Sigmoid colon (tissue), 7 donors: ENCODE results near the gene CHST6. TPM values are rescaled to one million over a fixed set of nuclear protein-coding genes. Genes with fewer than 3 reads are reported as not detected.

ENCODE experiments used
- DNase-seq: peaks from one replicate; pipeline ENCODE4 v3.0.0-alpha.2; 2019
- H3K27ac ChIP-seq, 4 donors: fragments of 200-600 bp; sonication (generic); one replicate each; pipeline ENCODE4 v1.5.1; 2016 to 2019; ENCODE audit warnings: mild to moderate bottlenecking in 1 of 4
- H3K27me3 ChIP-seq, 3 donors: fragments of 200-600 bp; sonication (generic); one replicate each; pipeline ENCODE4 v1.5.1; 2019; ENCODE audit warnings: mild to moderate bottlenecking in 1 of 3
- H3K36me3 ChIP-seq, 4 donors: fragments of 200-600 bp; sonication (generic); one replicate each; pipeline ENCODE4 v1.5.1; 2016 to 2019
- H3K4me1 ChIP-seq, 4 donors: fragments of 200-600 bp; sonication (generic); one replicate each; pipeline ENCODE4 v1.5.1; 2017 to 2019
- H3K4me3 ChIP-seq, 4 donors: fragments of 200-600 bp; sonication (generic); one replicate each; pipeline ENCODE4 v1.5.1; 2017 to 2019; ENCODE audit warnings: mild to moderate bottlenecking in 2 of 4, moderate library complexity in 1 of 4
- H3K9me3 ChIP-seq, 4 donors: fragments of 200-600 bp in 3 of 4; sonication (generic) in 3 of 4; one replicate each; pipeline versions ENCODE4 v1.5.1 to v1.6.1; 2013 to 2019
- EP300 ChIP-seq, 4 donors: sonication (generic); formaldehyde crosslinking; IDR thresholded peaks; one replicate each; pipeline ENCODE4 v1.6.1; 2017; ENCODE audit warnings: antibody characterized with exemption in 4 of 4
- POLR2A ChIP-seq, 2 donors: fragments of 450-650 bp; IDR thresholded peaks; one replicate each; pipeline ENCODE4 v1.6.1; 2016; ENCODE audit warnings: antibody characterized with exemption in 2 of 2, mild to moderate bottlenecking in 2 of 2, moderate library complexity in 2 of 2
- POLR2AphosphoS5 ChIP-seq, 4 donors: sonication (generic); formaldehyde crosslinking; IDR thresholded peaks; one replicate each; pipeline ENCODE4 v1.6.1; 2017; ENCODE audit warnings: antibody characterized with exemption in 4 of 4
- WGBS, 2 donors: extraction: QIAGEN DNeasy Blood & Tissue Kit; methylation state at CpG; one replicate each; pipeline ENCODE4 v1.1.7; 2013; 5-methylcytosine and 5-hydroxymethylcytosine counted together
- intact Hi-C: fragments of 100-400 bp; cut with DNase I; formaldehyde crosslinking; loops from one replicate; pipeline ENCODE4 v1.15.1; 2023
- polyA plus RNA-seq, 3 donors: library from polyadenylated mRNA; stranded (reverse); fragments of 200-250 nt; gene quantifications; one replicate each; pipeline ENCODE4 v1.2.3, GENCODE V29; 2013
- total RNA-seq, 4 donors: library from RNA; depleted of rRNA; stranded (reverse); fragments of >200 nt; gene quantifications; one replicate each; pipeline ENCODE4 v1.1.0, GENCODE V29; 2016
- TF ChIP-seq, protein P1 (sequence below), 4 experiments: fragments of 450-650 bp in 3 of 4; fragments of 200-600 bp in 1 of 4; IDR thresholded peaks; one replicate each; pipeline ENCODE4 v1.5.1; 2016 to 2019; ENCODE audit warnings: antibody characterized with exemption in 4 of 4, mild to moderate bottlenecking in 3 of 4, moderate library complexity in 2 of 4
- donor health status: healthy with polysubstance abuse.
- donor health status: Bipolar disorder and iron deficiency.
- donor health status: healthy.

The CHST6 gene
- total and polyA plus RNA-seq, 7 donors = under 0.01 to 2.5 (median 1.1) TPM

DNA sequence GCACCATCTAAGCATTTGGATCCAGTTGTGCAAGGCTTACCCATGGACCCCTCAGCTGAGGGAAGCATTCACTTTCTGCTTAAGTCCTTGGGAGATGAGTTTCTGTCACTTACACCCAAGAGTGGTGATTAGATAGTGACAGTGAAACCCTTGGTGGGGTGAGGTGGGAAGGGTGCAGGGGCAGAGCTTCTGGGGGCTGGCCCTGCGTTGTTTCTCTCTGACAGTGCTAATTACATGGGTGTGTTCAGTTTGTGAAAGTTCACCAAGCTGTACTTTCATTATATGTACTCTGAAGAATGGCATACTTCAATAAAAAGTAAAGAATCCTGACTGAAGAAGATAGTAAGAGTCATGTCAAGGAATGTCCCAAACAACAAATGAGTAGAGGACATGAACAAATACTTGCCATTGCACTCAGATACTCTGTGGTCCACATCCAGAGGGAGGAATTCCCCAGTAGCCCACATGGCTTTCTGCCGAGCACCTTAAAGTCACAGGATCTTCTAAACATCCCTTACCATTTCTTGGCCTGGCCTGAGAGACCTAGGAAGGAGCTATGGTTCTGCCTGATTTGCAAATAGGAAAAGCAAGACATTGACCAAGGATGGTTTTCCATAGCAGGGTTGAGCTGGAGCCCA, 8.4 kb downstream of the CHST6 start:
- intact Hi-C loops = no loop called here
- WGBS, 2 donors = 13 to 66% methylated on average over 2 of the region's 2 CpGs
- no peak for TF ChIP-seq POLR2A (IDR thresholded peaks at IDR 0.05)
- TF ChIP-seq EP300 (IDR thresholded peaks at IDR 0.05) = no peak
- TF ChIP-seq POLR2AphosphoS5 (IDR thresholded peaks at IDR 0.05) = no peak
- TF ChIP-seq, protein P1, sequence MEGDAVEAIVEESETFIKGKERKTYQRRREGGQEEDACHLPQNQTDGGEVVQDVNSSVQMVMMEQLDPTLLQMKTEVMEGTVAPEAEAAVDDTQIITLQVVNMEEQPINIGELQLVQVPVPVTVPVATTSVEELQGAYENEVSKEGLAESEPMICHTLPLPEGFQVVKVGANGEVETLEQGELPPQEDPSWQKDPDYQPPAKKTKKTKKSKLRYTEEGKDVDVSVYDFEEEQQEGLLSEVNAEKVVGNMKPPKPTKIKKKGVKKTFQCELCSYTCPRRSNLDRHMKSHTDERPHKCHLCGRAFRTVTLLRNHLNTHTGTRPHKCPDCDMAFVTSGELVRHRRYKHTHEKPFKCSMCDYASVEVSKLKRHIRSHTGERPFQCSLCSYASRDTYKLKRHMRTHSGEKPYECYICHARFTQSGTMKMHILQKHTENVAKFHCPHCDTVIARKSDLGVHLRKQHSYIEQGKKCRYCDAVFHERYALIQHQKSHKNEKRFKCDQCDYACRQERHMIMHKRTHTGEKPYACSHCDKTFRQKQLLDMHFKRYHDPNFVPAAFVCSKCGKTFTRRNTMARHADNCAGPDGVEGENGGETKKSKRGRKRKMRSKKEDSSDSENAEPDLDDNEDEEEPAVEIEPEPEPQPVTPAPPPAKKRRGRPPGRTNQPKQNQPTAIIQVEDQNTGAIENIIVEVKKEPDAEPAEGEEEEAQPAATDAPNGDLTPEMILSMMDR (IDR thresholded peaks at IDR 0.05) = no peak

DNA sequence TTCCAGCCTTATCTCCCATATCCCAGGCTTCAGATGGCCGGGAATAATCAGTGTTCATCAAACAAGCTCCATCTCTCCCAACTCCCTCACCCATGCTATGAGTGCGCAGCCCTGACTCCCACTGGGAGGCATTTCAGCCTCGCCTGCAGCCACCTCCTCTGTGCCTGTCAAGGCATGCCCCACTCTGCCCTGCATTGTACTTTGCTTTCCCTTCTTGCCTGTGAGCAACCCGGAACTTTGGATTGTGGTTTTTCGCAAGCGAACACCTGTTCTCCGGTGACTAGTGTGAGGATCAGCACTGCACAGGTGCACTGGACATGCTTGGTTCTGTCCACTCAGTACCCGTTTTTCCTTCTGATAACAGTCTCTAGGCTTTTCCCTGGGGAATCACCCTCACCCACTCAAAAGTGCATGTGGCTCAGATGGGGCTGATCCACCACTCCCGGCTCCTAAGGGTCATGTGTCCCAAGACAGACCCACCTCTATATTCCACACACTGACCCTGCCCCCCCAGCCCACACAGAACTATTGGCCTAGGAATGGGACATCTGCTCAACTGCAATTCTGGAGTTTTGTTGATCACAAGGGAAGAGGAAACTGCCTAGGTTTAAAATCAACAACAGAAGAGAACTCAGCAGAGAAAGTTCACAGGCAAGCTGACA, 9.1 kb downstream of the CHST6 start:
- TF ChIP-seq EP300 (IDR thresholded peaks at IDR 0.05) (no peak), POLR2AphosphoS5 (IDR thresholded peaks at IDR 0.05) (no peak), POLR2A (IDR thresholded peaks at IDR 0.05) (no peak)
- TF ChIP-seq, protein P1 (IDR thresholded peaks at IDR 0.05) = no peak
- WGBS, 2 donors = 20 to 66% methylated on average over 9 of the region's 9 CpGs
- H3K9me3 ChIP-seq = no peaks in the 10 kb centered on the region
- no peaks in the 10 kb centered on the region for H3K36me3 ChIP-seq
- H3K27me3 ChIP-seq = no peaks in the 10 kb centered on the region
- no peak overlapping the region for H3K4me3 ChIP-seq
- intact Hi-C loops = no loop called here
- DNase-seq = no peak
- no peak overlapping the region for H3K27ac ChIP-seq
- no peaks in the 10 kb centered on the region for H3K4me1 ChIP-seq

More for the DNA sequence above, 8.4 kb downstream of the CHST6 start:
- peaks cover 0 to 5% (median 0%) of the 10 kb centered on the region in 3 donors for H3K27me3 ChIP-seq
- DNase-seq = no peak
- H3K4me1 ChIP-seq = no peaks in the 10 kb centered on the region
- H3K9me3 ChIP-seq = no peaks in the 10 kb centered on the region
- H3K27ac ChIP-seq = no peak overlapping the region
- no peaks in the 10 kb centered on the region for H3K36me3 ChIP-seq
- no peak overlapping the region for H3K4me3 ChIP-seq

DNA sequence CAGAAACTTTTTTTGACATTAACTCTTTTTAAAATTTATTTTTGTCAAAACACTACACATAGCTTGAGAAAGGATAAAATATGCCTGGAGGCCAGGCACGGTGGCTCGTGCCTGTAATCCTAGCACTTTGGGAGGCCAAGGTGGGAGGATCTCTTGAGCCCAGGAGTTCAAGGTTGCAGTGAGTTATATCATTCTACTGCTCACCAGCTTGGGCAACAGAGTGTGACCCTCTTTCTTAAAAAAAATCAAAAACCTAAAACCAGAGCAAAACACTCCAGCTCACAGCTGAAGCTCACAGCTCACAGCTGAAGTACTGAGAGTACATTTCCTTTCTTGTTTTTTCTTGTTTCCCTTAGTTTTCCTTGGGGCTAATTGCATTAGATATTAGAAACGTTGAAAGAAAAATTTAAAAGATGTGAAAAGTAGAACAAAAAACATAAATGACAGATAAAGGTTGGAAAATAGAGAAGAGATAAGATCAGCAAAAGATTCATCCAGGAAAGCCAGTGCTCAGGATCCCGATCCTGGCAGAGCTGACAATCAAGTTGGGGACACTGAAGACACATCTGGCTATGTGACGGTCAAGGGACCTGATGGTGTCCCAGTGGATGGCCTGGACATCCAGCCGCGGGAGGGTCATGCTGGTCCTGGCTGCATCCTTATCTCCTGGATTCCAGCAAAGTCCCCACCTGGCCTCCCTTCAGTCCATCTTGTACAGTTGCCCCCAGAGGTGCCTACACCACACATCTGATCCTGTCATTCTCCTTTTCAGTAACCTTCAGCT, 9.8 kb downstream of the CHST6 start:
- H3K9me3 ChIP-seq = no peaks in the 10 kb centered on the region
- no peak overlapping the region for H3K27ac ChIP-seq
- intact Hi-C loops = no loop called here
- no peak for TF ChIP-seq POLR2AphosphoS5 (IDR thresholded peaks at IDR 0.05)
- no peak for TF ChIP-seq EP300 (IDR thresholded peaks at IDR 0.05)
- TF ChIP-seq, protein P1 (IDR thresholded peaks at IDR 0.05) = no peak
- TF ChIP-seq POLR2A (IDR thresholded peaks at IDR 0.05) = no peak
- WGBS, 2 donors = 88 to 91% methylated on average over 7 of the region's 7 CpGs
- H3K36me3 ChIP-seq = no peaks in the 10 kb centered on the region
- H3K4me1 ChIP-seq = no peaks in the 10 kb centered on the region
- H3K27me3 ChIP-seq = no peaks in the 10 kb centered on the region
- H3K4me3 ChIP-seq = no peak overlapping the region
- DNase-seq = no peak

DNA sequence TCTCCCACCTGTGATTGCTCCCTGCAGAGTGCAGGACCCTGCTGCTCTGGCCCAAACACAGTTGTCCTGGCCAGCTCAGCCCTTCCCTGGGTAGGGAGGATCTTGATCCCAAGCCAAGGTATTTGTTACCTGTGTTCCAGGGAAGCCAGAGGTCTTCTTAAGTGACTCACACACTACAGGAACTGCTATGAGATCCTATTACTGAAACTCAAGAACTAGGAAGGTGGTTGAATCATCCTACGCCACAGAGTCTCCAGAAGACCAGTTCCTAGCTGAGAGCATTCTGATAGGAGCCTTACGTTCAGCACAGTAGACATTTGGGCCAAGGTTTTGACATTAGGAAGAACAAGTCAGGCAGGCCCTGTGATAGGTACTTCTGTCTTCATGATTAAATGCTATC, 12.0 kb downstream of the CHST6 start:
- 83 to 84% methylated on average over 2 of the region's 2 CpGs for WGBS, 2 donors
- Histone ChIP-seq H3K9me3 (no peaks in the 10 kb centered on the region), H3K36me3 (no peaks in the 10 kb centered on the region), H3K27me3 (no peaks in the 10 kb centered on the region), H3K27ac (no peak overlapping the region), H3K4me3 (no peak overlapping the region), H3K4me1 (no peaks in the 10 kb centered on the region)
- intact Hi-C loops = no loop called here
- TF ChIP-seq EP300 (IDR thresholded peaks at IDR 0.05) (no peak), POLR2AphosphoS5 (IDR thresholded peaks at IDR 0.05) (no peak), POLR2A (IDR thresholded peaks at IDR 0.05) (no peak)
- TF ChIP-seq, protein P1 (IDR thresholded peaks at IDR 0.05) = no peak
- no peak for DNase-seq
